Glomerular endothelial cell (primary cell): Measurements from ENCODE around the gene IFNL3. TPM values are rescaled to one million over a fixed set of nuclear protein-coding genes. Genes with fewer than 3 reads are reported as not detected.
"Not testable (repeated sequence)": the region's sequence is repeated elsewhere in the genome, so short reads cannot be mapped to it uniquely, and the experiment has no call there.

Experiments used
- DNase-seq: peaks from one replicate; pipeline ENCODE4 v3.0.0-alpha.2; 2011; ENCODE audit warnings: low read depth, low spot score; ENCODE audit errors: extremely low read depth
- total RNA-seq: library from RNA; depleted of rRNA; stranded (reverse); fragments of >200 nt; gene quantifications from 2 replicates; pipeline ENCODE4 v1.2.3, GENCODE V29; 2015

The IFNL3 gene
- total RNA-seq, 1 donor from 2014 or later = not detected

- DNase-seq = no peak
Measured at GRCh38 chr19:39218230-39219007, 26.4 kb downstream of the IFNL3 start.

- no peak for DNase-seq
Measured at GRCh38 chr19:39217094-39217493, 27.7 kb downstream of the IFNL3 start.

- DNase-seq = not testable (repeated sequence)
Measured at GRCh38 chr19:39215323-39215722, 29.5 kb downstream of the IFNL3 start.

GRCh38 chr19:39212375-39212742 is 32.4 kb downstream of the IFNL3 start:
- DNase-seq = no peak

- DNase-seq = no peak
Measured at GRCh38 chr19:39211731-39212374, 33.0 kb downstream of the IFNL3 start.

- DNase-seq = no peak
Measured at GRCh38 chr19:39209196-39209595, 35.6 kb downstream of the IFNL3 start.

- no peak for DNase-seq
Measured at GRCh38 chr19:39208175-39208795, 36.5 kb downstream of the IFNL3 start.

- DNase-seq = no peak
Measured at GRCh38 chr19:39207293-39207836, 37.4 kb downstream of the IFNL3 start.

- no peak for DNase-seq
Measured at GRCh38 chr19:39206122-39206521, 38.7 kb downstream of the IFNL3 start.

- DNase-seq = no peak
Measured at GRCh38 chr19:39205449-39205764, 39.4 kb downstream of the IFNL3 start.

GRCh38 chr19:39203372-39204341 is 41.1 kb downstream of the IFNL3 start, which contains the start of gene SYCN:
Gene SYCN, minus strand, starts transcription at chr19:39204263. Its CDS starts 9 bp downstream, at chr19:39204254.
- DNase-seq = no peak

- DNase-seq = no peak
Measured at GRCh38 chr19:39202998-39203355, 41.8 kb downstream of the IFNL3 start.

- no peak for DNase-seq
Measured at GRCh38 chr19:39200803-39201115, 44.0 kb downstream of the IFNL3 start.

GRCh38 chr19:39200066-39200802 is 44.6 kb downstream of the IFNL3 start:
- no peak for DNase-seq

GRCh38 chr19:39199025-39199424 is 45.8 kb downstream of the IFNL3 start:
- no peak for DNase-seq

- DNase-seq = no peak
Measured at GRCh38 chr19:39197808-39198207, 47.0 kb downstream of the IFNL3 start.

GRCh38 chr19:39196860-39197562 is 47.8 kb downstream of the IFNL3 start, which contains the start of gene NCCRP1:
Gene NCCRP1, plus strand, starts transcription at chr19:39196964. Its CDS starts 19 bp downstream, at chr19:39196983.
- no peak for DNase-seq

- DNase-seq = no peak
Measured at GRCh38 chr19:39196320-39196719, 48.5 kb downstream of the IFNL3 start.

- DNase-seq = no peak
Measured at GRCh38 chr19:39195755-39196154, 49.1 kb downstream of the IFNL3 start.
